Measurements from ENCODE around the gene CHD2.

The CHD2 gene

DNA sequence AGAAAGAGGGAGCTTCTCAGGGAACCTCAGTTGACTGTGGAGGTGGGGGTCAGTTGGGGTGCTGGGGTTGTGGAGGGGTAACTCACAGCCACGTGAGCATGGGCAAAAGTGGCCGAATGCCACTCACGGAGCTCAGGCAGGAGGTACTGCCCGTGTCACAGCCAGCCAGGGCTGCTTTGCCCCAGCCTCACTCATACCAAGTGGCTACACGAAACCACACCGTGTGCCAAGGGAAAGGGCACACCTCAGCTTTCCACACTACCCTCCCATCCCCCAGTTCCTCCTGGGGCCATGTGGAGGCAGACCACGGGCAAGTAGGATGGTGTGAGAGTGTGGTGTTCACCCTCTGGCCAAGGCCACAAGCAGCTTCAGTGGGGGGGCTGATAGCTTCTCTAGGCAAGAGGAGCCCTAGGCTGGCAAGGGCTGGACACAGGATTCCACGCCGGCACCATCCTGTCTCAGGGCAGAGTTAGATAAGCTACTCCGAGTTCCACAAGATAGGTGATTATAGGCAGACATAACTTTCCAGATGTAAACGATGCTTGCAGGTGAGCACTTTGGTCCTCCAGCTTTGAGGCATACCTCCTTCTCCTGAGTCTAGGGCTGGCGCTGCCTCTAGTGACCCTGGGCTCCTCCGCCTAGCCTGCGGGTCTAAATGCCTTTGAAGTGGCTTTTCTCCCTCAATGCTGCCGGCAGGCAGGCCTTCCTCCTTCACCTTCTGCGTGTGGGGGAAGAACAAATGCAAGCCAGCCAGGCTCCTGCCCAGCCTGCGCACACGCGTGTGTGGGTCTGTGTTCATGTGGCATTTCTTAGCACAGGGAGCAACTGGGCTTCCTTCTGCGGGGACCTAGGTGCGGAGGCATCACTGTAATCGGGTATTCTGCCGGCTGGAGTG lies 163.9 kb downstream of the CHD2 start:
- Histone ChIP-seq H3K36me3 (ENCODE audit: insufficient read depth, low read length) (peaks cover 25% of the 10 kb centered on the region), H3K27me3 (ENCODE audit: insufficient read depth, low read length, poor library complexity) (no peaks in the 10 kb centered on the region), H3K9me3 (ENCODE audit: insufficient read depth, low read length, severe bottlenecking) (no peaks in the 10 kb centered on the region), H3K79me2 (ENCODE audit: insufficient read depth, low read length) (peaks cover 33% of the 10 kb centered on the region; the same call in 1 of the 2 replicates), H4K20me1 (ENCODE audit: insufficient read depth, low read length) (peaks cover 3% of the 10 kb centered on the region; the same call in 1 of the 2 replicates), H3K4me2 (ENCODE audit: insufficient read depth, low read length) (no peak overlapping the region), H3K4me1 (ENCODE audit: insufficient read depth, low read length) (peaks cover 13% of the 10 kb centered on the region), H3K4me3 (ENCODE audit: low read depth in 1 of 2, low read length in 2 of 2) (no peak overlapping the region), H2AFZ (ENCODE audit: low read depth, low read length) (no peak overlapping the region), H3K27ac (ENCODE audit: low read length) (no peak overlapping the region), H3K9ac (ENCODE audit: low read depth, low read length) (no peak overlapping the region)
- DNase-seq = no peak
- TF ChIP-seq EZH2 (IDR thresholded peaks at IDR 0.05; ENCODE audit: borderline replicate concordance, low read depth, low read length, severe bottlenecking) = no peak
- TF ChIP-seq, protein P1, sequence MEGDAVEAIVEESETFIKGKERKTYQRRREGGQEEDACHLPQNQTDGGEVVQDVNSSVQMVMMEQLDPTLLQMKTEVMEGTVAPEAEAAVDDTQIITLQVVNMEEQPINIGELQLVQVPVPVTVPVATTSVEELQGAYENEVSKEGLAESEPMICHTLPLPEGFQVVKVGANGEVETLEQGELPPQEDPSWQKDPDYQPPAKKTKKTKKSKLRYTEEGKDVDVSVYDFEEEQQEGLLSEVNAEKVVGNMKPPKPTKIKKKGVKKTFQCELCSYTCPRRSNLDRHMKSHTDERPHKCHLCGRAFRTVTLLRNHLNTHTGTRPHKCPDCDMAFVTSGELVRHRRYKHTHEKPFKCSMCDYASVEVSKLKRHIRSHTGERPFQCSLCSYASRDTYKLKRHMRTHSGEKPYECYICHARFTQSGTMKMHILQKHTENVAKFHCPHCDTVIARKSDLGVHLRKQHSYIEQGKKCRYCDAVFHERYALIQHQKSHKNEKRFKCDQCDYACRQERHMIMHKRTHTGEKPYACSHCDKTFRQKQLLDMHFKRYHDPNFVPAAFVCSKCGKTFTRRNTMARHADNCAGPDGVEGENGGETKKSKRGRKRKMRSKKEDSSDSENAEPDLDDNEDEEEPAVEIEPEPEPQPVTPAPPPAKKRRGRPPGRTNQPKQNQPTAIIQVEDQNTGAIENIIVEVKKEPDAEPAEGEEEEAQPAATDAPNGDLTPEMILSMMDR (IDR thresholded peaks at IDR 0.05; ENCODE audit: borderline replicate concordance, extremely low read depth, low read length, poor library complexity, severe bottlenecking) = no peak
- no peak for ATAC-seq (ENCODE audit: insufficient read depth, low read depth)

GRCh38 chr15:93065641-93066045 lies 165.5 kb downstream of the CHD2 start:
- Histone ChIP-seq H3K4me1 (ENCODE audit: insufficient read depth, low read length) (peaks cover 8% of the 10 kb centered on the region), H3K4me2 (ENCODE audit: insufficient read depth, low read length) (no peak overlapping the region), H3K27ac (ENCODE audit: low read length) (no peak overlapping the region), H3K79me2 (ENCODE audit: insufficient read depth, low read length) (peaks cover 30% of the 10 kb centered on the region; the same call in 1 of the 2 replicates), H3K9me3 (ENCODE audit: insufficient read depth, low read length, severe bottlenecking) (no peaks in the 10 kb centered on the region), H3K4me3 (ENCODE audit: low read depth in 1 of 2, low read length in 2 of 2) (no peak overlapping the region), H3K9ac (ENCODE audit: low read depth, low read length) (no peak overlapping the region), H3K27me3 (ENCODE audit: insufficient read depth, low read length, poor library complexity) (no peaks in the 10 kb centered on the region), H2AFZ (ENCODE audit: low read depth, low read length) (no peak overlapping the region), H4K20me1 (ENCODE audit: insufficient read depth, low read length) (peaks cover 3% of the 10 kb centered on the region; the same call in 1 of the 2 replicates), H3K36me3 (ENCODE audit: insufficient read depth, low read length) (peaks cover 22% of the 10 kb centered on the region)
- DNase-seq = no peak
- TF ChIP-seq EZH2 (IDR thresholded peaks at IDR 0.05; ENCODE audit: borderline replicate concordance, low read depth, low read length, severe bottlenecking) = no peak
- TF ChIP-seq, protein P1 (IDR thresholded peaks at IDR 0.05; ENCODE audit: borderline replicate concordance, extremely low read depth, low read length, poor library complexity, severe bottlenecking) = no peak
- ATAC-seq (ENCODE audit: insufficient read depth, low read depth) = no peak

DNA sequence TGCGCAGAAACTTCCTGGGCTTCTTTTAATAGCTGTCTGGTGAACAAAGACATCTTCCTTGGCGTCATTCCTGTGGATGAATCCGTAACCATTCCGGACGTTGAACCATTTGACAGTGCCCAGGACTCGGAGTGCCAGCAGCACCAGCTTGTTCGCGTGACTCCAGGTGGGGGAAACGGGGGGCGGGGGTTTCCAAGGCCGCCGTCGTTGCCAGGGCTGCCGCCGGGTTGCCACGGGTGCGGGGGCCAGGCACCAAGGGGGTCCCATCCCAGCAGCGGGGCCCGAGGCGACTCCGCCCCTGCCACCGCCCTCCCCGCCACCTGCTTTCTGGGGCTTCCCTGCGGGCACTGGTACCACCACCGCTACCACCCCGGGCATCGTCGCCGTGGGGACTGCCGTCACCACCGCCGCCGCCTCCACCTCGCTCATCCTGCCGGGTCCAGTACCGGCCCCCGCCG lies 166.1 kb downstream of the CHD2 start:
- H4K20me1 ChIP-seq (ENCODE audit: insufficient read depth, low read length) = peaks cover 3% of the 10 kb centered on the region; the same call in 1 of the 2 replicates
- peaks cover 19% of the 10 kb centered on the region for H3K36me3 ChIP-seq (ENCODE audit: insufficient read depth, low read length)
- no peaks in the 10 kb centered on the region for H3K27me3 ChIP-seq (ENCODE audit: insufficient read depth, low read length, poor library complexity)
- H3K4me3 ChIP-seq (ENCODE audit: low read depth in 1 of 2, low read length in 2 of 2) = no peak overlapping the region
- no peak overlapping the region for H2AFZ ChIP-seq (ENCODE audit: low read depth, low read length)
- peaks cover 28% of the 10 kb centered on the region; the same call in 1 of the 2 replicates for H3K79me2 ChIP-seq (ENCODE audit: insufficient read depth, low read length)
- H3K9ac ChIP-seq (ENCODE audit: low read depth, low read length) = no peak overlapping the region
- no peak for DNase-seq
- peaks cover 2% of the 10 kb centered on the region for H3K4me1 ChIP-seq (ENCODE audit: insufficient read depth, low read length)
- H3K27ac ChIP-seq (ENCODE audit: low read length) = no peak overlapping the region
- TF ChIP-seq, protein P1 (IDR thresholded peaks at IDR 0.05; ENCODE audit: borderline replicate concordance, extremely low read depth, low read length, poor library complexity, severe bottlenecking) = no peak
- TF ChIP-seq EZH2 (IDR thresholded peaks at IDR 0.05; ENCODE audit: borderline replicate concordance, low read depth, low read length, severe bottlenecking) = no peak
- H3K9me3 ChIP-seq (ENCODE audit: insufficient read depth, low read length, severe bottlenecking) = no peaks in the 10 kb centered on the region
- no peak overlapping the region for H3K4me2 ChIP-seq (ENCODE audit: insufficient read depth, low read length)
- no peak for ATAC-seq (ENCODE audit: insufficient read depth, low read depth)
